Activated T-helper 1 cell treated with anti-CD3 and anti-CD28 coated beads, Interleukin-12 subunit alpha, Interleukin-12 subunit beta, Interleukin-2, Interleukin-4 antibody, amounts not matched to agents 30 ng/mL and 10 ng/mL and 1 ng/mL, durations not matched to agents 14 hours and 24 hours and 36 hours (primary cell): ENCODE measurements around the gene GPSM1. TPM values are rescaled to one million over a fixed set of nuclear protein-coding genes. Genes with fewer than 3 reads are reported as not detected.

Experiments
- DNase-seq: peaks from one replicate; pipeline ENCODE4 v3.0.0; 2021; ENCODE audit warnings: low spot score
- H3K27ac Mint-ChIP-seq: one replicate; pipeline ENCODE4 v1.8.0; 2021; ENCODE audit warnings: mild to moderate bottlenecking, mixed read lengths
- H3K27me3 Mint-ChIP-seq: one replicate; pipeline ENCODE4 v1.8.0; 2022; ENCODE audit warnings: mild to moderate bottlenecking, moderate library complexity, mixed read lengths; ENCODE audit not compliant: insufficient read depth
- H3K36me3 Mint-ChIP-seq: one replicate; pipeline ENCODE4 v1.8.0; 2021; ENCODE audit warnings: low read depth, mixed read lengths
- H3K4me1 Mint-ChIP-seq: one replicate; pipeline ENCODE4 v1.8.0; 2021; ENCODE audit warnings: low read depth, mixed read lengths
- H3K4me3 Mint-ChIP-seq: one replicate; pipeline ENCODE4 v1.8.0; 2021; ENCODE audit warnings: mild to moderate bottlenecking, moderate library complexity, mixed read lengths
- H3K9me3 Mint-ChIP-seq: one replicate; pipeline ENCODE4 v1.8.0; 2021; ENCODE audit warnings: mixed read lengths
- intact Hi-C: fragments of 100-400 bp; cut with micrococcal nuclease; formaldehyde crosslinking; loops from one replicate; pipeline ENCODE4 v1.15.1; 2024
- total RNA-seq: library from RNA; stranded (reverse); gene quantifications from 2 replicates; pipeline ENCODE4 v1.2.3, GENCODE V29; 2022

The GPSM1 gene
- total RNA-seq, 1 donor from 2014 or later, result 19.1 TPM

- H3K4me1 Mint-ChIP-seq, result no peaks in the 10 kb centered on the region
- no peaks in the 10 kb centered on the region for H3K27me3 Mint-ChIP-seq
- no peak overlapping the region for H3K4me3 Mint-ChIP-seq
- H3K9me3 Mint-ChIP-seq, result no peaks in the 10 kb centered on the region
- no peaks in the 10 kb centered on the region for H3K36me3 Mint-ChIP-seq
- intact Hi-C loops, result no loop called here
- no peak overlapping the region for H3K27ac Mint-ChIP-seq
- DNase-seq, result no peak
Measured at GRCh38 chr9:136285501-136286358, 41.6 kb upstream of the GPSM1 start.

- H3K4me3 Mint-ChIP-seq, result no peak overlapping the region
- H3K27me3 Mint-ChIP-seq, result no peaks in the 10 kb centered on the region
- no peaks in the 10 kb centered on the region for H3K36me3 Mint-ChIP-seq
- H3K27ac Mint-ChIP-seq, result no peak overlapping the region
- no peaks in the 10 kb centered on the region for H3K4me1 Mint-ChIP-seq
- no peaks in the 10 kb centered on the region for H3K9me3 Mint-ChIP-seq
- intact Hi-C loops, result no loop called here
- no peak for DNase-seq
Measured at GRCh38 chr9:136286359-136286986, 40.9 kb upstream of the GPSM1 start.

- H3K27me3 Mint-ChIP-seq, result no peaks in the 10 kb centered on the region
- H3K36me3 Mint-ChIP-seq, result no peaks in the 10 kb centered on the region
- DNase-seq, result no peak
- H3K9me3 Mint-ChIP-seq, result no peaks in the 10 kb centered on the region
- no peak overlapping the region for H3K27ac Mint-ChIP-seq
- H3K4me1 Mint-ChIP-seq, result no peaks in the 10 kb centered on the region
- intact Hi-C loops, result no loop called here
- no peak overlapping the region for H3K4me3 Mint-ChIP-seq
Measured at GRCh38 chr9:136286987-136287379, 40.4 kb upstream of the GPSM1 start.

GRCh38 chr9:136287960-136288753, 39.2 kb upstream of the GPSM1 start:
- no peaks in the 10 kb centered on the region for H3K27me3 Mint-ChIP-seq
- H3K27ac Mint-ChIP-seq, result no peak overlapping the region
- no peak overlapping the region for H3K4me3 Mint-ChIP-seq
- intact Hi-C loops, result no loop called here
- no peaks in the 10 kb centered on the region for H3K4me1 Mint-ChIP-seq
- no peaks in the 10 kb centered on the region for H3K36me3 Mint-ChIP-seq
- no peak for DNase-seq
- no peaks in the 10 kb centered on the region for H3K9me3 Mint-ChIP-seq

- no peaks in the 10 kb centered on the region for H3K36me3 Mint-ChIP-seq
- H3K27me3 Mint-ChIP-seq, result no peaks in the 10 kb centered on the region
- no peaks in the 10 kb centered on the region for H3K9me3 Mint-ChIP-seq
- intact Hi-C loops, result no loop called here
- no peak overlapping the region for H3K4me3 Mint-ChIP-seq
- DNase-seq, result no peak
- no peaks in the 10 kb centered on the region for H3K4me1 Mint-ChIP-seq
- H3K27ac Mint-ChIP-seq, result no peak overlapping the region
Measured at GRCh38 chr9:136289651-136290507, 37.5 kb upstream of the GPSM1 start.

GRCh38 chr9:136290508-136291000, 36.8 kb upstream of the GPSM1 start:
- no peaks in the 10 kb centered on the region for H3K4me1 Mint-ChIP-seq
- no peak for DNase-seq
- H3K9me3 Mint-ChIP-seq, result no peaks in the 10 kb centered on the region
- intact Hi-C loops, result no loop called here
- H3K27me3 Mint-ChIP-seq, result no peaks in the 10 kb centered on the region
- no peak overlapping the region for H3K27ac Mint-ChIP-seq
- no peaks in the 10 kb centered on the region for H3K36me3 Mint-ChIP-seq
- H3K4me3 Mint-ChIP-seq, result no peak overlapping the region

GRCh38 chr9:136291306-136292025, 35.9 kb upstream of the GPSM1 start:
- no peaks in the 10 kb centered on the region for H3K4me1 Mint-ChIP-seq
- no peaks in the 10 kb centered on the region for H3K27me3 Mint-ChIP-seq
- DNase-seq, result no peak
- no peak overlapping the region for H3K4me3 Mint-ChIP-seq
- H3K36me3 Mint-ChIP-seq, result no peaks in the 10 kb centered on the region
- no peak overlapping the region for H3K27ac Mint-ChIP-seq
- intact Hi-C loops, result no loop called here
- H3K9me3 Mint-ChIP-seq, result no peaks in the 10 kb centered on the region

GRCh38 chr9:136292026-136292538, 35.3 kb upstream of the GPSM1 start:
- no peak for DNase-seq
- Mint-ChIP-seq H3K27ac (no peak overlapping the region), H3K4me3 (no peak overlapping the region), H3K4me1 (no peaks in the 10 kb centered on the region), H3K27me3 (no peaks in the 10 kb centered on the region), H3K9me3 (no peaks in the 10 kb centered on the region), H3K36me3 (no peaks in the 10 kb centered on the region)
- intact Hi-C loops, result no loop called here

GRCh38 chr9:136292591-136293448, 34.5 kb upstream of the GPSM1 start:
- no peak overlapping the region for H3K4me3 Mint-ChIP-seq
- no peaks in the 10 kb centered on the region for H3K4me1 Mint-ChIP-seq
- DNase-seq, result no peak
- no peaks in the 10 kb centered on the region for H3K27me3 Mint-ChIP-seq
- H3K27ac Mint-ChIP-seq, result no peak overlapping the region
- no peaks in the 10 kb centered on the region for H3K36me3 Mint-ChIP-seq
- H3K9me3 Mint-ChIP-seq, result no peaks in the 10 kb centered on the region
- intact Hi-C loops, result no loop called here

GRCh38 chr9:136293476-136294077, 33.8 kb upstream of the GPSM1 start:
- no peak overlapping the region for H3K4me3 Mint-ChIP-seq
- intact Hi-C loops, result no loop called here

GRCh38 chr9:136294437-136294836, 32.9 kb upstream of the GPSM1 start:
- no peak overlapping the region for H3K4me3 Mint-ChIP-seq
- no peak for DNase-seq
- intact Hi-C loops, result no loop called here
- no peaks in the 10 kb centered on the region for H3K4me1 Mint-ChIP-seq
- no peaks in the 10 kb centered on the region for H3K36me3 Mint-ChIP-seq
- H3K27me3 Mint-ChIP-seq, result no peaks in the 10 kb centered on the region
- no peak overlapping the region for H3K27ac Mint-ChIP-seq
- H3K9me3 Mint-ChIP-seq, result no peaks in the 10 kb centered on the region

More at GRCh38 chr9:136293476-136294077, 33.8 kb upstream of the GPSM1 start:
- Mint-ChIP-seq H3K36me3 (no peaks in the 10 kb centered on the region), H3K27ac (no peak overlapping the region), H3K4me1 (no peaks in the 10 kb centered on the region), H3K9me3 (no peaks in the 10 kb centered on the region), H3K27me3 (no peaks in the 10 kb centered on the region)
- no peak for DNase-seq
